ENCODE data around the gene PTPRN2.

Gene PTPRN2

DNA sequence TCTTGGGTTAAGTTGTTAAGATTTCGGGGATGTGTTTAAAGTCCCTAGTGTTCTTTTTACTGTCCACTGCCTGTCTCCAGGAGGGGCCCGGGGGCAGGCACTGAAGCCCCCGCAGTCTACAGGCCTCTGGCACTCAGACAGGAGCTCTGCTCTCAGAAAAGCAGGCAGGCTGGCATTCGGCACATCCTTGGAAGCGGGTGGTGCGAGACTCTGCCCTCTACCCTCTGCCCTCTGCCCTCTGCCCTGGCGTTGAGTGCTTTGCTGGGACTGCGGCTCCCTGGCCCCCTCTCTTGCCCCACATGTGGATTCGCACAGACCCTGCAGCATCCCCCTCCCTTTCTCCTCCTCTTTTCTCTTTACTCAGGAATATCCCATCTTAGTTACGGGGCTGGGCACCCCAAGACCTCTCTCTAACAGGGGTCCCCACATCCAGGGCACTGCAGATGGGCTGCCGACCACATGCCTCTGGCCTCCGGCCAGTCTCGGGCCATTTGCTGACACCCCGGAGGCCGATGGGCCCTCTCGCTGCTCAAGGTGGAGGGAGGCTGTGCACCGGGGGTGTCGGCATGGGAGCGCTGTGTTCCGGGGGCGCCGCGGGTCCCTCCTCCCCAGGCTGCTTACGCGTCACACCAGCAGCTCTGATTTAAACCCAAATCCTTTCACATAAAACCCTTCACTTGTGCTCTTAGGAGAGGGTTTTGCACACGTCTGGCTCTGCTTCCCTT is 770.9 kb downstream of the PTPRN2 start:
- peaks cover 18% of the 10 kb centered on the region for H3K4me1 Mint-ChIP-seq
- H3K27me3 Mint-ChIP-seq (ENCODE audit: low read depth, poor library complexity): no peaks in the 10 kb centered on the region
- H3K36me3 Mint-ChIP-seq (ENCODE audit: low read depth): no peaks in the 10 kb centered on the region
- DNase-seq: no peak
- peaks cover 2% of the 10 kb centered on the region for H3K9me3 Mint-ChIP-seq
- no peak overlapping the region for H3K27ac Mint-ChIP-seq
- TF ChIP-seq CTCF (IDR thresholded peaks at IDR 0.05): no peak
- H3K4me3 Mint-ChIP-seq: no peak overlapping the region

DNA sequence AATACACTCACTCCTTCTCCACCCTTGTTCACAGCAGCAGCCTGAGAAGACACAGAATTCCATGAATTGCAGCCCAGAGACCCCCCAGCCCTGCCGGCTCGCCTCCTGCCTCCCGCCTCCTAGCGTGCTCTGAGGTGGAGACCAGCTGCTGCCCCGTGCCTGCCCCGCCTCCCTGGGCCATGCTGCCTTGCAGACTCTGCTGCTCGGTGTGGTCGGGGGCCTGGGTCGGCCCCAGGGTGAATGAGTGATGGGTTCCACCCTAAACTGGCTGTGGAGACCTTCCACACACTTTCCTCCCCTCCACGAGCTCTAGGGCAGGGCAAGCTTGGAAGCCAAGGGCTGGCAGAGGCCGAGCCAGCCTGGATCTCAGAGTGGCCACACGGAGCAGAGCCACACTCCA is 771.5 kb downstream of the PTPRN2 start:
- Mint-ChIP-seq H3K4me3 (no peak overlapping the region), H3K36me3 (ENCODE audit: low read depth) (no peaks in the 10 kb centered on the region), H3K27ac (no peak overlapping the region), H3K9me3 (peaks cover 8% of the 10 kb centered on the region), H3K27me3 (ENCODE audit: low read depth, poor library complexity) (no peaks in the 10 kb centered on the region), H3K4me1 (peaks cover 18% of the 10 kb centered on the region)
- no peak for DNase-seq
- no peak for TF ChIP-seq CTCF (IDR thresholded peaks at IDR 0.05)

DNA sequence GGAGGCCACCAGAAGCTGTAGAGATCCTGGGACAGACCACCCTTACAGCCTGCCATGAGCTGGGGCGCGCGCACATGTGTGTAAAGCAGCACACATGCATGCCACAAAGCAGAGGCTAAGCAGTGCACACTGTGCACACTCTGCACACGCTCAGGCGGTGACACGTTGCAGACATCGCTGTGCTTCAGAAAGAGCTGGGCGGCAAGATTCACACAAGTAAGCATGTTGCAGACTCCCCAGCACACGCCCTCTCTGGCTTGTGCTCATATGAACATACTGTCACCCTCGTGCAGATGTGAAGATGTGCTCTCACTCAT is 772.0 kb downstream of the PTPRN2 start:
- peaks cover 18% of the 10 kb centered on the region for H3K4me1 Mint-ChIP-seq
- no peak overlapping the region for H3K27ac Mint-ChIP-seq
- peaks cover 11% of the 10 kb centered on the region for H3K9me3 Mint-ChIP-seq
- H3K36me3 Mint-ChIP-seq (ENCODE audit: low read depth): no peaks in the 10 kb centered on the region
- TF ChIP-seq CTCF (IDR thresholded peaks at IDR 0.05): no peak
- no peak overlapping the region for H3K4me3 Mint-ChIP-seq
- H3K27me3 Mint-ChIP-seq (ENCODE audit: low read depth, poor library complexity): no peaks in the 10 kb centered on the region
- DNase-seq: no peak

- Mint-ChIP-seq H3K27me3 (ENCODE audit: low read depth, poor library complexity) (no peaks in the 10 kb centered on the region), H3K4me1 (peaks cover 18% of the 10 kb centered on the region), H3K36me3 (ENCODE audit: low read depth) (no peaks in the 10 kb centered on the region), H3K27ac (no peak overlapping the region), H3K4me3 (no peak overlapping the region), H3K9me3 (peaks cover 14% of the 10 kb centered on the region)
- no peak for DNase-seq
- no peak for TF ChIP-seq CTCF (IDR thresholded peaks at IDR 0.05)
These were observed 772.5 kb downstream of the PTPRN2 start for GRCh38 chr7:157814931-157815705.

GRCh38 chr7:157813741-157814661 is 773.6 kb downstream of the PTPRN2 start:
- Mint-ChIP-seq H3K27ac (no peak overlapping the region), H3K4me3 (no peak overlapping the region), H3K4me1 (peaks cover 18% of the 10 kb centered on the region), H3K9me3 (peaks cover 22% of the 10 kb centered on the region), H3K27me3 (ENCODE audit: low read depth, poor library complexity) (no peaks in the 10 kb centered on the region), H3K36me3 (ENCODE audit: low read depth) (no peaks in the 10 kb centered on the region)
- DNase-seq: no peak
- TF ChIP-seq CTCF (IDR thresholded peaks at IDR 0.05): no peak

Data from nephron progenitor cell (in vitro differentiated cells).